HG03095 (cell line): ENCODE results near the gene GPC1.

Experiments
- ATAC-seq: cut with Tn5 transposase; IDR thresholded peaks from one replicate; pipeline ENCODE4 v1.9.1; 2021; ENCODE audit warnings: moderate library complexity; ENCODE audit not compliant: unreplicated experiment

The GPC1 gene

DNA sequence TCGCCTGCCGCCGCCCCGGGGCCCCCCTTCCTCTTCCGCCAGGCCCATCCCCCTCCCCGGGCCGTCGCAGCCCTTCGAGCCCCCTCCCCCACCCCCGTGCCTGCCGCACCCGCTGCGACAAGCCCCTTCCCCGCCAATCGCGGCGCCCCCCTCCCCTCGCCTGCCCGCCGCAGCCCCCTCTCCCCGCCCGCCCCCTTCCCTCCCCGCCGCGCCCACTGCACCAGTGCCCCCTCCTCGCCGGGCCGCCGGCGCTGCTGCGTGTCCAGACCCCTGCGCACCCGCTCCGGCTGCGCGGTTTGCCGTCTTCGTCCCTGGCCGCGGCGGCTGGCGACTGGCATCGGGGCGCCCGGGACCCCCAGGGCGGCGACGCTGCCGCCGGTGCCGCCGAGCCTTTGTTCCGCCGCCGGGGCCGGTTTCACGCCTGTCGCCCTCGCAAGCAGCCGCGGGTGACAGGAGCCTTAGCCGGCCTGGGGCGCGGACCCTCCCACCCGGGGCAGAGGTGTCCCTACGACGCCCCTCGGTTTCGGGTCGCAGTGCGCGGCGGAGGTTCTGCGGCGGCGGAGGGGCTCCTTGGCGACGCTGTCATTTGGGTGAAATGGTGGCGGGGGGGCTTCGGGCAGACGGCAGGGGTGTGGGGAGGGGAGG is 18.1 kb downstream of the GPC1 start:
- ATAC-seq: no peak

GRCh38 chr2:240454106-240454901 is 18.8 kb downstream of the GPC1 start:
- ATAC-seq: no peak

DNA sequence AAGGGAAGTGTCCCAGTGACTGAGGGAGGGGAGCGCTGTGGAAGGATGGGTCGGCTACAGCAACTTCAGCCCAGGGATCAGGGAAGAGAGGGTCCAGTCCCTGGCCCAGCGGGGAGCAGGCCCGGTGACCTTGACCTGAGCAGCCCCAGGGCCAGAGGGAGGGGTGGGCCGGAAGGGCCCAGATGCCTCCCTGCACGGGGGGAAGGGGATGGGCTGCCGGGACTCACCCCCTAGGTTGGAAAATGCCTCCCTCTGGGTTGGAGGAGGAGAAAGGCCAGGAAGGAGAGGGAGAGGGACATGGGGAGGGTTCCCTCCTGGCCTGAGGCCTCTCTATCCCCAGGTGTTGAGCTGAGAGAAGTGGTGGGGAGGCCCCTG is 19.8 kb downstream of the GPC1 start:
- no peak for ATAC-seq

DNA sequence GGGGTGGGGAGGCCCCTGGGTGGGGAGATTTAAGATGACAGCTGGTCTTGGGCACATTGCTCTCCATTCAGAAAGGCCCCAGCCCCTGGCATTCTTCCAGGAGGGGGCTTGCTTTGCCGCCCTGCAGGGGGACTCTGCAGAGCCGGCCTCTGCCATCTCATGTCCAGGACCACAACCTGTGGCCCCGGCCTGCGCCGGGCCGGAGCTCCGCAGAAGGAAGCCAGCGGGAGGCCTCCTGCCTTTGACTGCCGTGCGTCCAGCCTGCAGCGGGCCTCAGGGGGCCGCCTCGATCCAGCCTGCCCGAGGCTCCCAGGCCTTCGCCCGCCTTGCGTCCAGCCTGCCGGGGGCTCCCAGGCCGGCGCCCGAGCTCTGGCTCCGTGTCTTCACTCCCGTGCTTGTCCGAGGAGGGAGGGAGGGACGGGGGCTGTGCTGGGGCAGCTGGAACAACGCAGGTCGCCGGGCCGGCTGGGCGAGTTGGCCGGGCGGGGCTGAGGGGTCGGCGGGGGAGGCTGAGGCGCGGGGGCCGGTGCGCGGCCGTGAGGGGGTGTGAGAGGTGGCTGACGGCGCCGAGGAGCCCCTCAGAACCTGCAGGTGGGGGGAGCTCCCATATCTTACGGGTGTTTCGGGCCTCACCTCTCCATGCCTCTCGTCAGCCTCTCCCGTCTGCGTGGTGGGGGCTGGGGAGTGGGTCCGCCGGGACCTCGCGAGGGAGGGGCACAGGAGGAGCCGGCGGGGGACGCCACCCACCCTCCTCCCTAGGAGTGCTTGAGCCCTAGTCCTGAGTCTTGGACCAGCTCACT is 20.4 kb downstream of the GPC1 start:
- ATAC-seq: no peak

DNA sequence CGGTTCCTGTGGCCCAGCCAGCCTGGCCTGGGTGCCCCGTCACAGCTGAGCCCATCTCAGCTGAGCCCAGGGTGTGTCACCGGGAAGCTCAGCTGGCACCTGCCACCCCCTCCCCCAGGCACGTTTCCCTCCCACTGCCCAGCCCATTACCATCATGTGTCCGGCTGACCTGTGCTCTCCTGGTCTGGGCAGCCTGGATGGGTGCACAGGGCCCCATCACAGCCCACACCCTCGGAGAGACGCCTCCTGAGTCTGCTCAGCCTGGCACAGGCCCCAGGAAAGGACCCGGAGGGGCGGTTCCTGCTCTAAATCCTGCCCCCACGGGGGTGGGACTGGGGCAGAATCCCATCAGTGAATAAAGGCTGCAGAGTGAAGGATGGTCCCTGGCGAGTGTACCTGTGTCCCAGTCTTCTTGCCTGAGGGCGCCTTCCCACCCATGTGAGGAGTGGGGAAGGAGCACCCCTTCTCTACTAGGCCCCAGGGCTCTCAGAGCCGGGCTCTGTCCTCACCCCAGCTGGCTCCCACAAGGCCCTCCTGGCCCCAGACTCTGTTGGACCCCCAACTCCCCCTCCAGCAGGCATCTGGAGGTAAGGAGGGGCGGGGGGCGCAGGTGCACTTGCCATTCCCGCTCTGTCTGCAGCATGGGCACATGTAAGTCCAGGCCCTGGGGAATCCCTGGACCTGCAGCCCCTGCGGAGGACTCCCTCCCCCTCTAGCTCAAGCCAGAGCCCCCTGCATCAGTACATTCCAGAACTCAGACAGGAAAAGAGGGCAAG is 21.2 kb downstream of the GPC1 start:
- ATAC-seq: no peak

DNA sequence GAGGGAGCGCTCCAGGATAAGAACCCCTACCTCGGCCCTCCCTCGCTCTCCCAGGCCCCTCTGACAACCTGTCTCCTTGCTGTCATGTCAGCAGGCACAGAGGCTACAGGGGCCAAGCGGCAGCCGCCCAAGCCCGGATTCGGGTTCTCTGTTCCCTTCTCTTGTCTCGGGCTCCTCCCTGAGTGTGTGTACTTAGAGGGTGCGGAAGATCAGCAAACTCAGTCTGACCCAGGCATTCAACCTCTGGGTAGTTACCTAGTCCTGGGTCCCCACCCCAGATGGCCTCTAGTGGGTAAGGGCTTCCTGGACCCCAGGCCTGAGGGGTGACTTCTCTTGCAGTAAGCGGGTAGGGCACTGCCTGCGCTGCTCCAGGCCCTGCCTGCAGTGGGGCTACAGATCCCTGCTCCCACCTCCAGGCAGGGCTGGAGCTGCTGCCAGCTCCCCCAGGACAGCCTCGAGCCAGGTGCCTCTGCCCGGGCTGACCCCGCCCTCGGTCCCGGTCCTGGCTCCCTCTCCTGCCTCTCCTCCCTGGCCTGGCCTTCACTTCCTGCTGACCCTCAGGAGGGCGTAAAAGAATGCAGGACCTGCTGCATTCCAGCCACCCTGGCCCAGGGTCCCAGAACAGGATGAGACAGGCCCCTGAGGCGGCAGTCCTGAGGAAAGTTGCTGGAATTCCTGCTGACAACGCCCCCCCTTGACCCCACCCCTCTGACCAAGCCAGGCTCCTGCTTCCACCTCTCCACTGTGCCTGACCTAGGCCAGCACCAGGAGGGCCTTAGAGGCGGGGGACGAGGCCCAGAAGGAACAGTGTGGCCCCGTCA is 22.0 kb downstream of the GPC1 start:
- ATAC-seq: no peak

GRCh38 chr2:240458044-240458899 is 22.8 kb downstream of the GPC1 start:
- ATAC-seq: no peak

DNA sequence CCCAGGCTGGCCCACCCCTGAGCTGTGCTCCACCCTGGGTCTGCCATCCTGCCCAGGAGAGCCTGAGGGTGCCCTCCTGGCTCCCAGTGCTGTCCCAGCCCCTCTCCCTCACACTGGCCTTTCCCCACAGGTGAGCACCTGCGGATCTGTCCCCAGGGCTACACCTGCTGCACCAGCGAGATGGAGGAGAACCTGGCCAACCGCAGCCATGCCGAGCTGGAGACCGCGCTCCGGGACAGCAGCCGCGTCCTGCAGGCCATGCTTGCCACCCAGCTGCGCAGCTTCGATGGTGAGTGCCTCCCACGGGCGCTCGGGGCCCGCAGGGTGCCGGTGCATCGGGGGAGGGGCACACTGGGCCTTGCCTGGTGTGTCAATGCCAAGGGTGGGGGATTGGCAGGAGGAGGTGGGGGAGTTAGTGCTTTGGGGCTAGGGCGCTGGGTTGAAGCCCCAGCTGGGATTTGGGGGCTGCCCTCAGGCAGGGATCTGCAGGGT is 23.5 kb downstream of the GPC1 start:
- ATAC-seq: no peak

- ATAC-seq: no peak
These were observed 24.2 kb downstream of the GPC1 start for GRCh38 chr2:240459401-240460252.

DNA sequence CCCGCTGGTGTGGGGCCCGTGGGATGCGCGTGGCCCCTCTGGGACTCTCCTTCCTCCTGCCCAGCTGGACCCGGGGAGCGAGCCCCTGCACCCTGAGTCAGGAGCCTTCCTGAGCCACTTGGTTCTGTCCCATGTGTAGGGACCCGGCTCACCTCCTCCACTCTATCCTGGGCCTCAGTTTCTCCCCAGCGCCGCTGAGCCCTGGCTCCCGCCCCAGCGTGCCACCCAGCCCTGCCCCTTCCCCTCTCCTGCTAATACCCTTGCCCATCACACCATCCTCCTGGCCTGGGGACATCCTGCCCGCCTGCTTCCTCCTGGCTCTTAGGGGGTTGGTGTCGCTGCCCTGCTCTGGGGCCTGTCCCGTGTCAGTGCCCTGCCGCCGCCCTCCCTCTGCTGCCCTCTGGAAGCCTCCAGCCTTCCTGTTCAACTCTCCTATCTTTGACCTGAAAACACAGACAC is 24.8 kb downstream of the GPC1 start:
- ATAC-seq: no peak

- ATAC-seq: no peak
These were observed 25.4 kb downstream of the GPC1 start for GRCh38 chr2:240460781-240461431.

- no peak for ATAC-seq
These were observed 26.1 kb downstream of the GPC1 start for GRCh38 chr2:240461471-240462072.

DNA sequence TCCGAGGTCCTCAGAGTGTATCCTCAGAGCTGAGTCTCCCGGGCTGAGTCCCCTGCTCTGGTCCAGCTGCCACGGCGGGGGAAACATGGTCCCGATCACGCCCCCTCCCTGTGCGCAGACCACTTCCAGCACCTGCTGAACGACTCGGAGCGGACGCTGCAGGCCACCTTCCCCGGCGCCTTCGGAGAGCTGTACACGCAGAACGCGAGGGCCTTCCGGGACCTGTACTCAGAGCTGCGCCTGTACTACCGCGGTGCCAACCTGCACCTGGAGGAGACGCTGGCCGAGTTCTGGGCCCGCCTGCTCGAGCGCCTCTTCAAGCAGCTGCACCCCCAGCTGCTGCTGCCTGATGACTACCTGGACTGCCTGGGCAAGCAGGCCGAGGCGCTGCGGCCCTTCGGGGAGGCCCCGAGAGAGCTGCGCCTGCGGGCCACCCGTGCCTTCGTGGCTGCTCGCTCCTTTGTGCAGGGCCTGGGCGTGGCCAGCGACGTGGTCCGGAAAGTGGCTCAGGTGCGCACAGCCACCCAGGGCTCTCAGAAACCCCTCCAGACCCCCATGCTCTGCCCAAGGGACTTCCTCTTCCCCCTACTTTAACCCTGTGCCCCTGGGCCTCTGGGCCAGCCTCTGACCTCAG is 26.7 kb downstream of the GPC1 start:
- ATAC-seq: no peak

DNA sequence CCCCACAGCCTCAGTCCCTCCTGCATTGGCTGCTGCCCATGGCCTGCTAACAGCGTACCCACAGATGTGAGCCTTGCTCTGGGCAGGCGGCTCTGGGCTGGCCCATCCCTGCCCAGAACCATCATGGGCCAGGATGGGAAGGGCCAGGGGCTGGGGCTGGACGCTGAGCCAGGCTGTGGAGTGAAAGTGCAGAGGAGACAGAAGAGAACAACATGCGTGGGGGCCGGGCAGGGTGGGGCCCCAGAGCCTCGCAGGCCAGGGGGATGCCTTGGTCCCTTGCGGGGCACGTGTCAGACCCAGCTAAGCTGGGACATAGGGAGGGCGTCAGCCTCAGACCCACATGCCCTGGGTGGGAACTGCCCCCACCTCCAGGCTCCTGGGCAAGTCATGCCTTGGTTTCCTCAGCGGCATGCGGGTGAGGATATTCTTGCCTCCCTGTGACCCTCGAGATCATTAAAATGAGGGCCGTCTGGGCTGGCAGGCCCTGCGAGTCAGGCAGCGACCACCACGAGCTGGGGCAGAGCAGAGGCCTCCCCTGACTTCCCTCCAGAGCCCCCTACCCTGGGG is 27.3 kb downstream of the GPC1 start:
- ATAC-seq: no peak

DNA sequence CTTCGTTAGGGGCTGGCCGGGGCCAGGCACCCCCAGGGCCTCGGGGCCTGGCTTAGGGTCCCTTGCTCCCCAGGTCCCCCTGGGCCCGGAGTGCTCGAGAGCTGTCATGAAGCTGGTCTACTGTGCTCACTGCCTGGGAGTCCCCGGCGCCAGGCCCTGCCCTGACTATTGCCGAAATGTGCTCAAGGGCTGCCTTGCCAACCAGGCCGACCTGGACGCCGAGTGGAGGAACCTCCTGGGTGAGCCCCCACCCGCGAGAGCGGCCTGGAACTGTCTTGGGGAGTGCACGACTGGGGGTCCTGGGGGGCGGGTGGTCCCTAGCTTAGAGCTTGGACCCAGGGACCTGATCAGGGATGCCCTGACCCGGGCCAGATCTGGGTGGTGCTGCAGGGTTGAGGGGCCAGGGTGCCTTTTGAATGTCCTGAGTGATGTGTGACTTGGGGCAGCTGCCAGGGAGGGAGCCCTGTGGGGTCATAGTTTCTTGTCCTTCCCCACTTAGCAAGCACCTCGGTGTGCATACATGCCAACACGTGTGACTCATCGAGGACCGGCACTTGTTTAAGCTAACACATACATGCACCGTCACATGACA is 27.9 kb downstream of the GPC1 start:
- ATAC-seq: no peak

DNA sequence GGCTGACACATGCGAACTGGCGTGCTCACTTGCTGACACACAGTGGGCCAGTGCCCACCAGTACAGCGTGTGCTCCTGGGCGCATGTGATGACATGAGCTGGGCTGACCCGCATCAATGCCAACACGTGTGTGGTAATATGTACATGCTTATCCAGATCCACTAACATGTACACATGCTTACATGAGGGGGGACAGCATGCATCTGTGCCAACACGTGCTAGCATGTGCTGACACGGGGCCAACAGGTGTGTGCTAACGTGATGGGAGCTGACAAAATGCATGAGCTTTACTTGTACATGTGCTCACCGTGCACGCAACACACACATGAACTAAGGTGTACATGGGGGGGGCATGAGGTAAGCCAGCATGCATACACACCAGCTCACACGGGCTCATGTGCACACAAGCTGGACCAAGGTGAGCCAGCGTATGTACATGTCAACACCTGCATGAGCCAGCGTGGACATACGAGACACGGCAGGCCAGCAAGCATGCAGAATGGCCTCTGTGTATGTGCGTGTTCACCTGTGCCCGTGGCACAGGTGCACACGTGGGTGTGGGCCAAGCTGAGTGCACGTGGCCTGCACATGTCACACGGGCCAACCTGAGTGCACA is 28.5 kb downstream of the GPC1 start:
- ATAC-seq: no peak
